H9 (cell line): ENCODE data around the gene UNC93A. TPM values are rescaled to one million over a fixed set of nuclear protein-coding genes. Genes with fewer than 3 reads are reported as not detected.

Experiments used
- DNase-seq: peaks from one replicate; pipeline ENCODE4 v3.0.0-alpha.2; 2017
- H2AFZ ChIP-seq: one replicate; pipeline ENCODE4 v1.6.1; 2013; ENCODE audit warnings: mild to moderate bottlenecking, low read length, control low read depth, moderate library complexity
- H2AK5ac ChIP-seq: 2 replicates; pipeline ENCODE4 v1.6.1; 2013; ENCODE audit warnings: low read length, control low read depth, mixed read lengths; ENCODE audit not compliant: insufficient read length
- H2BK120ac ChIP-seq: one replicate; pipeline ENCODE4 v1.6.1; 2013; ENCODE audit warnings: low read depth, mild to moderate bottlenecking, low read length, control low read depth, inconsistent platforms; ENCODE audit not compliant: poor library complexity, severe bottlenecking
- H2BK12ac ChIP-seq: 2 replicates; pipeline ENCODE4 v1.6.1; 2013; ENCODE audit warnings: low read length, control low read depth, mixed read lengths, low read depth; ENCODE audit not compliant: insufficient read length
- H2BK15ac ChIP-seq: 2 replicates; pipeline ENCODE4 v1.6.1; 2013; ENCODE audit warnings: low read depth, low read length, control low read depth
- H2BK20ac ChIP-seq: one replicate; pipeline ENCODE4 v1.6.1; 2013; ENCODE audit warnings: low read depth, mild to moderate bottlenecking, low read length, control low read depth, inconsistent platforms; ENCODE audit not compliant: poor library complexity, severe bottlenecking
- H2BK5ac ChIP-seq: 2 replicates; pipeline ENCODE4 v1.6.1; 2013; ENCODE audit warnings: low read length, control low read depth, mixed read lengths; ENCODE audit not compliant: insufficient read length
- H3K14ac ChIP-seq: 2 replicates; pipeline ENCODE4 v1.6.1; 2013; ENCODE audit warnings: low read length, control low read depth; ENCODE audit not compliant: insufficient read depth
- H3K18ac ChIP-seq: 2 replicates; pipeline ENCODE4 v1.6.1; 2013; ENCODE audit warnings: low read depth, mild to moderate bottlenecking, mixed read lengths, low read length, control low read depth; ENCODE audit not compliant: insufficient read length
- H3K23ac ChIP-seq: 2 replicates; pipeline ENCODE4 v1.6.1; 2013; ENCODE audit warnings: low read length, control low read depth, mixed read lengths, low read depth; ENCODE audit not compliant: insufficient read length
- H3K23me2 ChIP-seq: 2 replicates; pipeline ENCODE4 v1.6.1; 2013; ENCODE audit warnings: low read depth, mild to moderate bottlenecking, mixed read lengths, low read length, control low read depth; ENCODE audit not compliant: insufficient read length, poor library complexity, severe bottlenecking
- H3K27ac ChIP-seq: 2 replicates; pipeline ENCODE4 v1.5.1; 2013; ENCODE audit warnings: low read length, control low read depth, mixed read lengths, low read depth; ENCODE audit not compliant: insufficient read length
- H3K27me3 ChIP-seq: 2 replicates; pipeline ENCODE4 v1.6.1; 2013; ENCODE audit warnings: low read length, control low read depth, inconsistent platforms; ENCODE audit not compliant: insufficient read depth
- H3K4ac ChIP-seq: 2 replicates; pipeline ENCODE4 v1.6.1; 2013; ENCODE audit warnings: low read depth, mild to moderate bottlenecking, control low read depth, inconsistent platforms, low read length, moderate library complexity
- H3K4me1 ChIP-seq: 2 replicates; pipeline ENCODE4 v1.6.1; 2013; ENCODE audit warnings: low read length, control low read depth, inconsistent platforms; ENCODE audit not compliant: insufficient read depth
- H3K4me2 ChIP-seq: 2 replicates; pipeline ENCODE4 v1.6.1; 2013; ENCODE audit warnings: low read length, control low read depth, mixed read lengths; ENCODE audit not compliant: insufficient read length, insufficient read depth
- H3K56ac ChIP-seq: 2 replicates; pipeline ENCODE4 v1.6.1; 2013; ENCODE audit warnings: low read depth, mild to moderate bottlenecking, mixed read lengths, low read length, control low read depth; ENCODE audit not compliant: insufficient read length
- H3K79me1 ChIP-seq: 2 replicates; pipeline ENCODE4 v1.6.1; 2013; ENCODE audit warnings: low read depth, mild to moderate bottlenecking, moderate library complexity, low read length, control low read depth, inconsistent platforms; ENCODE audit not compliant: insufficient read depth, poor library complexity, severe bottlenecking
- H3K79me2 ChIP-seq: 2 replicates; pipeline ENCODE4 v1.6.1; 2013; ENCODE audit warnings: low read length, control low read depth, inconsistent platforms; ENCODE audit not compliant: insufficient read depth
- H3K9ac ChIP-seq: 2 replicates; pipeline ENCODE4 v1.6.1; 2013; ENCODE audit warnings: low read length, control low read depth, mixed read lengths; ENCODE audit not compliant: insufficient read length; ENCODE audit errors: extremely low read depth
- H3K9me3 ChIP-seq: one replicate; pipeline ENCODE4 v1.6.1; 2013; ENCODE audit warnings: low read depth, low read length, inconsistent platforms; ENCODE audit not compliant: control insufficient read depth
- H3T11ph ChIP-seq: one replicate; pipeline ENCODE4 v1.6.1; 2013; ENCODE audit warnings: mild to moderate bottlenecking, low read length, control low read depth, inconsistent platforms
- H4K20me1 ChIP-seq: one replicate; pipeline ENCODE4 v1.6.1; 2013; ENCODE audit not compliant: control insufficient read depth, insufficient read length, insufficient read depth
- H4K5ac ChIP-seq: 2 replicates; pipeline ENCODE4 v1.6.1; 2013; ENCODE audit warnings: low read depth, mild to moderate bottlenecking, mixed read lengths, low read length, control low read depth; ENCODE audit not compliant: insufficient read length
- H4K8ac ChIP-seq: replicated peaks from 2 replicates; pipeline ENCODE4 v1.6.1; 2013; ENCODE audit warnings: low read length, control low read depth, mixed read lengths, low read depth; ENCODE audit not compliant: insufficient read length
- H4K91ac ChIP-seq: 2 replicates; pipeline ENCODE4 v1.6.1; 2013; ENCODE audit warnings: low read depth, mild to moderate bottlenecking, moderate library complexity, mixed read lengths, low read length, control low read depth; ENCODE audit not compliant: insufficient read length
- H3K27ac Mint-ChIP-seq, 3 experiments: 2 replicates in 2 of 3; 3 replicates in 1 of 3; pipeline ENCODE4 v1.8.0; 2020 to 2021; ENCODE audit warnings: mixed read lengths in 3 of 3, mild to moderate bottlenecking in 1 of 3, moderate library complexity in 1 of 3
- H3K27me3 Mint-ChIP-seq: 2 replicates; pipeline ENCODE4 v1.8.0; 2021; ENCODE audit warnings: low read depth, mild to moderate bottlenecking, moderate library complexity, mixed read lengths
- H3K36me3 Mint-ChIP-seq, 3 experiments: 2 replicates in 2 of 3; 3 replicates in 1 of 3; pipeline ENCODE4 v1.8.0; 2020 to 2021; ENCODE audit warnings: low read depth in 3 of 3, mixed read lengths in 3 of 3; ENCODE audit not compliant: insufficient read depth in 1 of 3
- H3K4me1 Mint-ChIP-seq, 2 experiments: 2 replicates each; pipeline ENCODE4 v1.8.0; 2020; ENCODE audit warnings: mixed read lengths in 2 of 2
- H3K4me3 Mint-ChIP-seq, 2 experiments: 2 replicates in 1 of 2; 3 replicates in 1 of 2; pipeline ENCODE4 v1.8.0; 2020 to 2021; ENCODE audit warnings: mild to moderate bottlenecking in 2 of 2, mixed read lengths in 2 of 2, moderate library complexity in 1 of 2
- H3K9me3 Mint-ChIP-seq, 2 experiments: 2 replicates in 1 of 2; 3 replicates in 1 of 2; pipeline ENCODE4 v1.8.0; 2020; ENCODE audit warnings: mild to moderate bottlenecking in 2 of 2, mixed read lengths in 2 of 2, moderate library complexity in 1 of 2
- CTCF ChIP-seq: fragments of 200-600 bp; sonication (generic); conservative IDR thresholded peaks from 3 replicates; pipeline ENCODE4 v1.8.0; 2021; ENCODE audit warnings: antibody characterized with exemption, mild to moderate bottlenecking
- WGBS: extraction: QIAGEN DNeasy Blood & Tissue Kit; methylation state at CpG from one replicate; pipeline ENCODE4 v1.1.7; 2013; ENCODE audit warnings: missing lambda C conversion rate, low lambda C conversion rate, mixed read lengths; ENCODE audit not compliant: insufficient read length; ENCODE audit errors: extremely low coverage; 5-methylcytosine and 5-hydroxymethylcytosine counted together
- total RNA-seq: library from RNA; stranded (reverse); gene quantifications from 2 replicates; pipeline ENCODE4 v1.2.1, GENCODE V29; 2021

The UNC93A gene
- total RNA-seq, 1 experiment from 2014 or later: 0.70 TPM

- no peaks in the 10 kb centered on the region for H3K23me2 ChIP-seq
- H3K27ac ChIP-seq: no peak overlapping the region
- no peak overlapping the region for H3K4me2 ChIP-seq
- peaks cover 0 to 4% (median 0%) of the 10 kb centered on the region in 3 experiments; a peak in 2 of 7 replicates for H3K36me3 Mint-ChIP-seq
- no peak overlapping the region; the same call in 1 of the 2 replicates for H3K14ac ChIP-seq
- no CpG with 5 or more reads among the region's 9 CpGs for WGBS
- no peak overlapping the region for H4K8ac ChIP-seq
- no peak overlapping the region for H2BK5ac ChIP-seq
- H3K9me3 Mint-ChIP-seq: peaks cover 0 to 7% of the 10 kb centered on the region in 2 experiments; a peak in 4 of 5 replicates
- H3K56ac ChIP-seq: no peak overlapping the region
- H2BK20ac ChIP-seq: no peak overlapping the region
- H3K23ac ChIP-seq: no peak overlapping the region
- no peak overlapping the region for H3K4ac ChIP-seq
- TF ChIP-seq CTCF: no peak
- H3K9ac ChIP-seq: no peak overlapping the region
- H4K91ac ChIP-seq: no peak overlapping the region
- H3K4me1 ChIP-seq: no peaks in the 10 kb centered on the region
- no peak overlapping the region for H4K5ac ChIP-seq
- no peak overlapping the region for H2BK120ac ChIP-seq
- no peak for DNase-seq
- no peak overlapping the region for H3K27ac Mint-ChIP-seq
- H2AK5ac ChIP-seq: no peak overlapping the region
- no peak overlapping the region for H3K18ac ChIP-seq
- H3K4me3 Mint-ChIP-seq: no peak overlapping the region
- H3K9me3 ChIP-seq: peaks cover 17% of the 10 kb centered on the region
- no peaks in the 10 kb centered on the region for H3K27me3 ChIP-seq
- H2BK12ac ChIP-seq: no peak overlapping the region
- H2BK15ac ChIP-seq: no peak overlapping the region
- H3K79me2 ChIP-seq: no peaks in the 10 kb centered on the region
- H3T11ph ChIP-seq: no peak overlapping the region
- H3K27me3 Mint-ChIP-seq: peaks cover 8% of the 10 kb centered on the region
- H3K4me1 Mint-ChIP-seq: no peaks in the 10 kb centered on the region; a peak in 2 of 4 replicates
- no peaks in the 10 kb centered on the region for H4K20me1 ChIP-seq
- H2AFZ ChIP-seq: no peak overlapping the region
- H3K79me1 ChIP-seq: no peaks in the 10 kb centered on the region
These were observed 39.6 kb downstream of the UNC93A start for GRCh38 chr6:167330750-167331149.
